ENCODE results near the gene GID8.

DNA sequence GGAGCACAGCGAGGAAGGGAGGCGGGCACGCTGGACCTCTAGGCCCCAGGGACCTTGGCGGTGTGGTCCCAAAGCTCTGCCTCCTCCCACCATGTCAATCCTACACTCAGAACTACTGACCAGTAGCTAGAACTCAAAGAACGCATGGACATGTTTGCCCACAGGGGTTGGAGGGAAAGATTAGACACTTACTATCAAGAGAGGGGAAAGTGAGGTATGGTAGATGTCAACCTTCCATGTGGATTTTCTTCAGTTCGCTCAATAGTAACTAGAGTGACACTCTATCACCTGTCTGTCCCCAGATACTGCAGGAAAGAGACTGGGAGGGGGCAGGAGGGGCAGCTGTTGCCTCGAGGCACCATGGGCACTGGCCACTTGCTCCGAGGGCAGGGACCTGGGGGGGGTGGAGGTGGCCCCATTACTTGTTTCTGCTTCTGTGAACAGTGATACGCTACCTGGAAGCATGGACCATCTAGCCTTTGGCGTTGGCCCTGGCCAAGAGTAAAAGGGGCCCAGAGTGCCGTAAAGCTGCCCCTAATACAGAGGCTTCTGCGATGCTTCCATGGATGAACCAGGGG, 10.7 kb upstream of the GID8 start:
- TF ChIP-seq CTCF (IDR thresholded peaks at IDR 0.05) (no peak), POLR2AphosphoS5 (IDR thresholded peaks at IDR 0.05) (no peak), POLR2A (IDR thresholded peaks at IDR 0.05) (no peak), EP300 (IDR thresholded peaks at IDR 0.05) (no peak)
